Fibroblast of the conjunctiva (primary cell): ENCODE results near the gene USP32.
"Not testable (repeated sequence)": the region's sequence is repeated elsewhere in the genome, so short reads cannot be mapped to it uniquely, and the experiment has no call there.

Experiments
- DNase-seq: peaks from one replicate; pipeline ENCODE4 v3.0.0-alpha.2; 2010; ENCODE audit warnings: low read depth

The USP32 gene

DNA sequence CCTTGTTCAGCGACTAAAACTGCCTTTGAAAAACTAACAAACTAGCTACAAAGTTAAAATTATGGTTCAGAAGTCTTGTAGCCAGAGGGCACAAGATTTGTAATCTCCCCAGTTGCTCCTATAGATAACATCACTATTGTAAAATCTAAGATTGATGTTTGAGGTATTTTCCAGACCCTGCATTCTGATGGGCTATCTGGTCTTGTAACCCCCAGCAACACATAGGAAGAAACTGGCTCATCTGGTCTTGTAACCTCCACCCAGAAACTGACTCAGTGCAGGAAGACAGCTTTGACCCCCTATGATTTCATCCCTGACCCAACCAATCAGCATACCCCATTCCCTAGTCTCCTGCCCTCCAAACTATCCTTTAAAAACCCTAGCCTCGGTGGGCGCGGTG, 18.1 kb upstream of the USP32 start:
- no peak for DNase-seq

DNA sequence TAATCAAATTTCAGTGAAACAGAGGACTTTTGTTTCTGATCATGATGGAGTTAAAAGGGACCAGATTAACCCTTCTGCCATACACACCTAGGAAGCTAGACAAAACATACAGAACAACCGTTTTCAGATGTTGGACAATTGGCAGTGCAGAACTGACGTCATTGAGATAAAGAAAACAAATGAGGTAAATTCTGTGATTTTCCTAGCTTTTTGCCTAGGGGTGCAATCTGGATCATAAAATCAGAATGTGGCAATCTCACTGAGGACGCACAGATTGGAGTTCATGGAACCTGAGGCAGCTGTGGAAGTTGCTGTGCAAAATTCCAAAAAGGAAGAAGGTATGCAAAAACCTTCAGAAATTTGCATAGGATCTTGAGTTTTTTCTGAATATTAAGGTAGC, 15.0 kb upstream of the USP32 start:
- no peak for DNase-seq

DNA sequence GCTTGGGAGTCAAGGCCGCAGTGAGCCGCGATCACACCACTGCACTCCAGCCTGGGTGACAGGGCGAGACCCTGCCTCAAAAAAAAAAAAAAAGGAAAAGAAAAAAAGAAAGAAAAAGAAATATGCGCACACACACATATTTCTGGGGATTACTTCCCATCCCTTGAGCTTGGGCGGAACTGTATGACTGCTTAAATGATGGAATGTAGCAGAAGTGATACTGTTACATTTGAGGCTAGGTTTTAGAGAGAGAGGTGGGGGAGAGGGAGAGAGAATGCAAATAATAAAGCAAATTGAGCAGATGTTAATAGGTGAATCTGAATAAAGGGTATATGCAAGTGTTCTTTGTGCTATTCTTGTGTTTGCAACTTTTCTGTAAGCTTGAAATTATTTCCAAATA, 12.0 kb upstream of the USP32 start:
- no peak for DNase-seq

DNA sequence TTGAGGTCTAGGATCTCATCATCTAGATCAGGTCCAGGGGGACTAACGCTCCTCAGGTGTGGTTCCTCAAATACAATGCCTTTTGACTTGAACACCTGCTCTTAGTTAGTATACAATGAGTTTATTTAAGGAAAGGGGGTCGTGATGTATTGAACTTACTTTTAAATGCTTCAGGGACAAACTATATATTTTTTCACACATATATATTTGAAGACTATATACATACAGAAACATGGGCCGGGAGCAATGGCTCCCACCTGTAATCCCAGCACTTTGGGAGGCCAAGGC, 11.5 kb upstream of the USP32 start:
- no peak for DNase-seq

DNA sequence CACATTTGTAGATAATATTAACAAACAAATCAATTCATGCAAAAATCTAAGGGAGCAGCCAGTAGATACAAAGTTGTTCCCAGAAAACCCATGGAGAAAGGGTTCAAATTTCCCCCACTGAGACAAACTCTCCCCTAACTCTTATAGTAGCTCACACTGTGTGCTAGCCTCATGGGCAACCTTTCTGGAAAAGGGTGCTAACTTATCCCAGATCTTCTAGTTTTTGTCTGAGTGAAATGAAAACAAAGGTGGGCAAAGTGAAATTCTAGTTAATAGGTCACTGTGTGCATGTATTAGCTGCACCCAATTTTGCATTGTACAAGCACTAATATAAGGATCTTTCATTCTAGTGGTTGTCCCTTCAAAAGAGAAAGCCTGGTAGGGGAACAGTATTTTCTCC, 9.9 kb upstream of the USP32 start:
- no peak for DNase-seq

DNA sequence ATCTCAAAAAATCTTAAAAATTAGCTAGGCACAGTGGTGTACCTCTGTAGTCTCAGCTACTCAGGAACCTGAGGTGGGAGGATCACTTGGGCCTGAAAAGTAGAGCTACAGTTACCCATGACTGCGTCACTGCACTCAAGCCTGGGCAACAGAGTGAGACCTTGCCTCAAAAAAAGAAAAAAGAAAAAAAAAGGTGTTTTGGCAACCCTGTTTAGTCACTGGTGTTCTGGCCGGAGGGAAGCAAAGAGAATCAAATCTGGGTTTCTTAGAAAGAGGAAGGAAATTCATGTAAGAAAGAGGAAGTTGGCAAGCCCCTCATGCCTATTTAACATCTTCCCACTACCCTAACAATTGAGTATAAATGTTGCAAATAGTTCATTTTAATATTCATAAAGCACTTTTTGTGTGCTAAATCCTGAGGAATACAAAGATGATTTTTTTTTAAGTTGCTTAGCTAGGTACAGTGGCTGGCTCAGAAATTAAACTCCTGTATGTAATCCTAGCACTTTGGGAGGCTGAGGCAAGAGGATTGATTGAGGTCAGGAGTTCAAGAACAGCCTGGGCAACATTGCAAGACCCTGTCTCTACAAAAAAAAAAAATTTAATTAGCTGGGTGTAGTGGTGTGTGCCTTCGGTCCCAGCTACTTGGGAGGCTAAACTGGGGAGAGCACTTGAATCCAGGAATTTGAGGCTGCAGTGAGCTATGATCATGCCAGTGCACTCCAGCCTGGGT, 6.5 kb upstream of the USP32 start:
- DNase-seq = no peak

DNA sequence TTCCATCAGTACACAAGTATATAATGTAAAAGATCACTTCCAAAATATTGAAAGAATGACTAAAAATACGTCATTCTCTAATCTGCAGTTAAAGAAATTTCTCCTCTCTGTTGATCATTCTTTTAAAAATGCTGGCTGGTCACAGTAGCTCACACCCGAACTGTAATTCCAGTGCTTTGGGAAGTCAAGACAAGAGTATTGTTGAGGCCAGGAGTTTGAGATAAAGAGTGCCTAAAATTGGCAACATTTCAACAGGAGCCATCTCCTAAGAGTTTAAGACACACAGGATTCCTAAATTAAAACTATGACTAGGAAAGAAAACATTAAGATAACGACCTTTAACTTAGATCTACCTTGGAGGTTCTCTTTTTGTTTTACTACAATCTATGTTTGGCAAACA, 4.5 kb upstream of the USP32 start:
- no peak for DNase-seq

DNA sequence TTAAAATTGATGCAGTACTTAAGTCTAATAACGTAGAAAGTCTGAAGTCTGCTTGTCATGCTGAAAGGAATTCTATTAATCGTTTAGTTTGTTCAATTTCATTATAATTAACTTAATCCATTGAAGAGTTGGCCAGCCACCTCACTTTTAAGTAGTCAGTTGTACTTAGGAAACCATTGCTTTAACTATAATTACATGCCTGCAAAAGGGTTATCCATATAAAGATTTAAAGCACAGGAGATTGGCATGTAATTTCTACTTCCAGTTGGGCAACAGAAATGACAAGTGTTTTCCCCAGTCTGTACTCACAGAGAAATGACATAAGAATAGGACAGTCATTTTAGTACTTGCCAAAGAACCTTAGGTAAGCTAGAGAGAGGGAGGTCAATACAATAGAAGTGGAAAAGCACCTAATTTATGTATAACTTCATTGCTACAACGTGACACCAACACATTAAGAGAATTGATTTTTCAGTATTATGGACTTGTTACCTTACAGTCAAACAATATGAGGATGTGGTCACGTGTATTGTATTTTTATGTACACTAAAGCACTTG, 3.7 kb upstream of the USP32 start:
- no peak for DNase-seq

DNA sequence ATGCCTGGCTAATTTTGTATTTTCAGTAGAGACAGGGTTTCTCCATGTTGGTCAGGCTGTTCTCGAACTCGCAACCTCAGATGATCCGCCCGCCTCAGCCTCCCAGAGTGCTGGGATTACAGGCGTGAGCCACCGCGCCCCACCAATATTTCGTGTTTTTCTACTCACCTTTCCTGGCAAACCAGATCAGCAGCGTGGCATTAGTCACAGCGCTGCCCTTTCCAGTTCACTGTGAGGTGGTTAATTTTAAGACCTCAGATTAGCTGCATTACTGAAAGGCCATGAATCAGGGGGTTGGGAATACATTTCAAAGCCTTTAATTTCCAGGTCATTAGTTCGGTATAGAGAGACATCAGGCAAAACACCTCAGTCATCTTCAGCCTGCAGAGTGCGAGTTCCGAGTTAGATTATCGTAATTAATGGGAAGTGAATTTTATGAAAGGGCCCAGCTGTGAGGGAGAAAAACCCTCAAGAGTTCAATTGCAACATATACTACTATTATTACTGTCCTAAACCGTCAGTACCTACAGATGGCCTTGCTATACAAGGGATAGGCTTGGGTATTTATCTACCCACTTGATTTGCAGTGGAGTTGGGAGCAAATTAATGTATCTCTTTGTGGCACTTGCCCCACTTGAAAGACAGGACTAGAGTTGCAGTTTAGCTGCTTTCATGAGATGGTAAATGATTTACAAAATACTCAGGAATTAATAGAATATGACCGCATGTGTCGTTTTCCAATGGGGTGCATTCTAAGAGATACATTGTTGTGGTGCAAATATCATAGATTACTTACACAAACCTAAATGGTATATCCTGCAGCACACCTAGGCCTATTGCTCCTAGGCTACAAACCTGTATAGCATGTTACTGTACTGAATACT, 2.1 kb upstream of the USP32 start:
- DNase-seq = no peak

DNA sequence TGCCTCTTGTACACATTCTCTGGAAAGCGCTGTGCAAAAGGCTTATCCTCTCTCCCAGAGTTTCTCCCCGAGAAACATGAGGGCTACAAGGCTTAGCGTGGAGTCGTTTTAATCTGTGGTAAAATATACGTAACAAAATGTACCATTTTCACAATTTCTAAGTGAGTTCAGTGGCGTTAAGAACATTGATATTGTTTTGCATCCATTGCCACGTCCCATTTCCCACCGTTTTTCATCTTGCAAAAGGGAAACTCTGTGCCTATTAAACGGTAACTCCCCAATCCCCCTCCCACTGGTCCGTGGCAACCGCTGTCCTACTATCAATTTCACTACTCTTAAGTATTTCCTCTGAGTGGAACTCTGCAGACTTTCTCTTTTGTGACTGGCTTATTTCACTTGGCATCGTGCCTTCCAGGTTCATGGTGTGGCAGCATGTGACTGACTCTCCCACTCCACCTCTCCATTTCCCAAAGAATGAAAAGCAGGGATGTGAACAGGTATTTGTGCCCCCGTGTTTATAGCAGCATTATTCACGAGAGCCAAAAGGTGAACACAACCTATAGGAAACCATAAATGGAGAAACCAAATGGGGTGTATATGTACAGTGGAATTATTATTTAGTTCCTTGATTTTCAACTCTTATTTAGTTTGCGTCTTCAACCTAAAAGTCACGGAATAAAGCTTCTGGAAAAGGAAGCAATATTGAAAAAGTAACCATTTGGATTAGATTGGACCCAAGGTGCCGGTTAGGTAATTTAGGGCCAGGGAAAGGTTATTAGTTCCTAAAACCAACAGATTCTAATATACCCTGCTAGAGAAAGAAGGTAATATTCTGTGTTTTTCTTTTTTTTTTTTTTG, 1.1 kb upstream of the USP32 start:
- DNase-seq = peak; percentile 36

DNA sequence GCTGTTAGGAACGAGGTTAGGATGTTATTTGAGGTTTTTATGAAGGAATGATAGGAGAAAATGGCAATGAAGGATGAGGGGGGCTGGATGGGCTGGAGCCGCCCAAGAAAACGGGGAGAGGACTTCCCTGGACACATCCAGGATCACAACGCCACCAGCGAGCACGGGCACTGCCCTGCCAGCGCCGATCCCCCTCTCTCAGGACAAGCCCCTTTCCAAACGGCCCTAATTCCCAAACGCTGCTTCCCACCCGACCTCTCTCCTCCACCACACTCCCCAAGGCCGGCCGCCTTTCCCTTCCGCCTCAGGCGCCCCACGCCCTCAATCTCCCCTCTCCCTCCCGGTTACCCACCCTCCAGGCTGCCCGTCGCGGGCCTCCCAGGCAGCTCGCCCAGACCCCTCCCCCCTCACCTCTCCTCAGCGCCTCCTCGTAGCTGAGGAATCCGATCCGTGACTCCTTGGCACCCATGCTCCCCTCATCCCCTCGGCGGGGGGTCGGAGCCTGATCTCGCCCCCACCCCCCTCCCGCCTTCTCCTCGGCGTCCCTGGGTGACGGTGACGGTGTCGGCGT, 377 bp downstream of the USP32 start:
- DNase-seq = no peak

DNA sequence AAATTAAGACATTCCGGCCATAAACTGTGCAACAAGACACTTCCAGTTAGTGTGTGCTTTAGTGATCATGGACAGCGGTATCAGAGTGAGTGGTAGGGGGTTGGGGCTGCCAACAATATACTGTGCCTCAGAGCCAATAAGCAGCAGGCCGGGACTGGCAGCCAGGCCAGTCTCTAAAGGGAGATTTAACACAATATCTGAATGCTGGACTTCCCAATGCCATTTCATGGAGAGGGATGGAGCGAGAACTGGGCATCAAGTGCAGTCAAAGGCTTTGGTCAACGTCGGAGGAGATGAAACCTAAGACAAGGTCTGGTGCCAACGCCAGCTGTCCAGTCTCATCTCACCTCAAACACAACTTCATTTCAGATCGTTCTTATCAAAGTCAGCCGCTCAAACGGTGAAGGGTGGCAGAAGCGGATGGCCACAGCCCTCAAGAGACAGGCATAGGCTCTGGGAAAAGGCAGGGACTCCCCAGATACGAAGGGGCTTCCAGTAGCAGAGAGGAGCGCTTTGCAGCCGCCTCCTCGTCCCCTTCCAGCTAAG, 935 bp downstream of the USP32 start:
- DNase-seq = peak; percentile 17

DNA sequence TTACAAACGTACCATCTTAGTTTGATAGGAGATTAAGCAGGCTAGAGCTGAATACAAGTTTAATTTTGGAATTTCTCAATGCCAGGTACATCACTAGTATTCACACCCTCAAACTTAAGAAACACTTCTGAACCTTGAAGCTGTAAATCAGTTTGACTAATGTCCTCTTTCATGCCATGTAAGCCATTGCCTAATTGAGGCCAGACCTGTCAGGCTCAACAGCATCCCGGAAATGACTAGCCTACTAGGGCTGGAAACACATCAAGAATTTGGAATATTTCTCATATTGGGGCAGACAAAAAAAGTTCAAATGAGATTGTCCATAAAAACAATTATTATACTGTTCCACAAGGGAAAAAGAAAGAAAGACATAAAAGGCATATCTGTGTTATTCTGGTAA, 1.7 kb downstream of the USP32 start:
- DNase-seq = peak; percentile 49

DNA sequence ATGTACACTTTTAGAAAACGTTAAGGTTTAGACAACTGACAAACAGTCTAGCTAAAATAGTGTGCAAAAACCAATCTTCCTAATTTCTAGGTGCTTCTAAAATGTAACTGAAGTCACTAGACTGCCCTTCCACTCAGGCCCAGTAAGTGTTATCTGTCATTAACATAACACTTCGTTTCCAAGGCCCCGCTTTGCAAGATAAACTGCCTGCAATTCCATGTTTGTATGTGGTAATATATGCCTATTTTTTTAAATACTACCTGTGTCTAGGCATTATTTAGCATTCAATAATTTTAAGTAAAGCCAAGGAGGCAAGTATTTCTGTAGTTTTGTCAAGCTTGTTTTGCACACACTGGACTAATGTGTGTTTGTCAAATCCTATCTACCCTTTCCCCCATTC, 3.2 kb downstream of the USP32 start:
- DNase-seq = no peak

DNA sequence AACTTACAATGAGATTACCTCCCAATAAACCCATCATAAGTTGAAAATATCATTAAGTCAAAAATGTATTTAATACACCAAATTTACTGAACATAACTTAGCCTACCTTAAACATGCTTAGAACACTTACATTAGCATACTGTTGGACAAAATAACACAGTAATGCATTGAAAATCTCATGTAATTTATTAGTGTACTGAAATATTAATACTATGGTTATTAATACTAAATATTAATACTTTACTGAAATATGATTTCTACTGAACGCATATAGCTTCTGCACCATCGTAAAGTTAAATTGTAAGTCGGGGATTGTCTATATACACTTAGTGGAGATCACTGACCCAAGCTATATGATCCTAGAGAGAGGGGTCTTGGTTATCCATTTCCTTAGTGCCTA, 4.3 kb downstream of the USP32 start:
- DNase-seq = no peak

DNA sequence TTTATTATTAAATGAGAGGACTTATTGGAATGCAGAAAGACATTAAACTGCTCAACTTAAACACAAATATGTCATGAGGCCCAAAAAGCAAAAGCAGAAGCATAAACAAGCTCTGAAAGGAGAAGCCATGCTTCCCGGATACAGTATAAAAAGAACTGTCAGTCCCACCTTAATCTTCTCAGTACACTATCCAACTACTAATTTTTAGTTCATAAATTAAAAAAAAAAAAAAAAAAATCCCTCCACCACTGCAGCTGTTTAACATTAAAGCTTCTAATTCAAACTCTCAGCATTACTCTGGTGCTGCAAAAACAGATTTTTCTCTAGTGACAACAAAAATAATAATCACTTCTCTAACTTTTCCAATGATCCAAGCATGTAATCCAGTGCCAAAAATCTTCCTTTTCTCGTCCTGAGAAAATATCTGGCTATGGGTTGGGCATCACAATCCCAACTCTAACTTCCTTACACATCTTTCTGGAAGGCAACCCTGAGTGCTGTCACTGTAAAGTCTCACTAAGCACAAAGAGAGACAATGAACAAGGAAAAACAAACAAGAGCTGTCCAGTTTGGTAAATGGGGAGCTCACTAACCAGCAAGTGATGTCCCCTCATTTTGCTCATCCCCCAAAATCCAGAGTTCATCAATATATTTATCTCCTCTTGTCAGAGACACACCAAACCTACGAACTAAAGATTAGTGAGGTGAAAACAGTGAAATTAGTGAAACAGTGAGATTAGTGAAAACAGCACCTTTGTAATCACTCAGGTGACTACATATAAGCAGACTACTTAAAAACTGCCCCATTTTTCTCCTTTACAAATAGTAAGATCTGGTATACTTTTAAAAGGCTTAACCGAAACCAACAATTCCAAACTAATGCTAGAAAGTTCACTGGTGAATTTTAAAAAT, 5.5 kb downstream of the USP32 start:
- no peak for DNase-seq

DNA sequence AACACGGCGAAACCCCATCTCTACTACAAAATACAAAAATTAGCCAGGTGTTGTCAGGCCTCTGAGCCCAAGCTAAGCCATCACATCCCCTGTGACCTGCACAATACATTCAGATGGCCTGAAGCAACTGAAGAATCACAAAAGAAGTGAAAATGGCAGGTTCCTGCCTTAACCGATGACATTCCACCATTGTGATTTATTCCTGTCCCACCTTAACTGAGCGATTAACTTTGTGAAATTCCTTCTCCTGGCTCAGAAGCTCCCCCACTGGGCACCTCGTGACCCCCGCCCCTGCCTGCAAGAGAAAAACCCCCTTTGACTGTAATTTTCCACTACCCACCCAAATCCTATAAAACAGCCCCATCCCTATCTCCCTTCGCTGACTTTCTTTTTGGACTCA, 7.0 kb downstream of the USP32 start:
- DNase-seq = not testable (repeated sequence)

DNA sequence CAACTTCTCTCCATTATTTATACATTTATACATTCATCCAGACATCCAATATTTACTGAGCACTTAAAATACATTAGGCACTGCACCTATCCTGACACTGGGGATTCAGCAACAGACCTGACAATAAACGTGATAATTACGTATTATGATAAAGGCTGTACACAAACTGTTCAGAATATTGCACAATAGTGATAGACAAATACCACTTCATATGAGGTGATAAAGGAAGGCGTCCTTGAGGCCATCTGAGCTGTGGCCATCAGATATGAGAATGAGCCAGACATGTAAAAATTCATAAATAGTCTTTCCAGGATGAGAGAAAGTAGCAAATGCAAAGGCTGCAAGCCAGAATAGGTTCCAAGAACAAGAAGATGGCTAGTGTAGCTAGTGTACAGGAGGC, 8.6 kb downstream of the USP32 start:
- DNase-seq = no peak

DNA sequence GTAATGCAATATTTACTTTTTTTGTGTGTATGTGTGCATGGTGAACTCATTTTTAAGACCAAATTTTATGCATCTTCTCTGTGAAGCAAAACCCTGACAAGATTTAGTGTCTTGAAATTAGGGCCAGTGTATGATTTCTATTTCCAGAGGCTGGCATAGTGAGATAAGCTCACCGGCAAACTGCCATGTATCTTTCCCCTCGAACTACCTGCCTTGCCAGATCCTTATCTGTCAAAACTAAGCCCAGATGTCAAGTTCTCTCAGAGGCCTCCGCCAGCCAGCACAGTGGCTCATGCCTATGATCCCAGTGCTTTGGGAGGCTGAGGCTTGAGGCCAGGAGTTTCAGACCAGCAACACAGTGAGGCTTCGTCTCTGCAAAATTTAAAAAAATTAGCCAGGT, 10.0 kb downstream of the USP32 start:
- DNase-seq = no peak

DNA sequence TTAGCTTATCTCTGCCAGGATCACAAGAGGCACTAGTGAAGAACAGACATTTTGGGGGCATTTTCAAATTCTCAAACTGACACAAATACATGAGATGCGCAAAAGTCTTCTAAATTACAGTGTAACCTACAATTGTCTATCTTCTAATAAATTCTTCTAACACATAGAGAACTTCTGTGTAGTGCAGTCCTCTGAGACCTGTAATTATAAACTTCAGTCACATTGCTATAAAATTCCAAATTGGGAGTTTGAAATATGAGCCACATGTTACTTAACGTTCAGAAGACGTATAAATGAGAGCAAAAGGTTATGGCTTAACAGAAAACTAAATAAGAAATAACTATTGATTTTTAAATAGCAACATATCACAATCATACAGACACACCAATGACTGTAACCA, 12.5 kb downstream of the USP32 start:
- not testable (repeated sequence) for DNase-seq

DNA sequence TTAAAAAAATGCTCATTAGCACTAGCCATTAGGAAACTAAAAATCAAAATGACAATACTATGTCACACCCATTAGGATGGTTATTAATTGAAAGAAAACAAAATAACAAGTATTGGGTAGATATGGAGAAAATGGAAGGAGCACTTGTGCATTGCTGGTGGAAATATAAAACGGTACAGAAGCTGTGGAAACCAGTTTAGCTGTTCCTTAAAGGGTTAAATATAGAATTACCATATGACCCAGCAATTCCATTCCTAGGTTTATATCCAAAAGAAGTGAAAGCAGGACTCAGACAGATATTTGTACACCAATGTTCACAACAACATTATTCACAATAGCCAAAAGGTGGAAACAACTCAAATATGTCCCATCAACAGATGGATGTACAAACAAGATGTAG, 13.7 kb downstream of the USP32 start:
- not testable (repeated sequence) for DNase-seq
